HepG2 (cell line): ENCODE measurements around the gene KIF5B. TPM values are rescaled to one million over a fixed set of nuclear protein-coding genes. Genes with fewer than 3 reads are reported as not detected.
A peak's percentile ranks its signal among the peaks of the same experiment; 100 is the strongest.

Experiments used
- ARID5B ChIP-seq: IDR thresholded peaks from 2 replicates; pipeline ENCODE4 v1.4.0; 2020; ENCODE audit warnings: mild to moderate bottlenecking, missing genetic modification reagents
- CREB1 ChIP-seq, 2 experiments: fragments of 450-650 bp in 1 of 2; IDR thresholded peaks; 2 replicates each; pipeline ENCODE4 v1.6.1; 2016 to 2017; ENCODE audit warnings: control low read depth in 1 of 2, mild to moderate bottlenecking in 1 of 2, missing compliant biosample characterization in 1 of 2, missing genetic modification characterization in 1 of 2
- EHMT2 ChIP-seq: fragments of 200-600 bp; sonication (generic); IDR thresholded peaks from 2 replicates; pipeline ENCODE4 v1.7.0; 2017; ENCODE audit warnings: antibody characterized with exemption, low read depth, low read length, borderline replicate concordance
- ELF1 ChIP-seq: sonication (generic); formaldehyde crosslinking; IDR thresholded peaks from 2 replicates; pipeline ENCODE4 v1.4.0; 2020; ENCODE audit warnings: missing genetic modification reagents
- ERF ChIP-seq: IDR thresholded peaks from 2 replicates; pipeline ENCODE4 v1.6.1; 2018; ENCODE audit warnings: missing biosample characterization, missing genetic modification reagents
- FOXP1 ChIP-seq, 2 experiments: fragments of 450-650 bp in 1 of 2; IDR thresholded peaks; 2 replicates each; pipeline ENCODE4 v1.6.1; 2017 to 2018; ENCODE audit warnings: antibody characterized with exemption in 1 of 2
- HDAC1 ChIP-seq: sonication (generic); formaldehyde crosslinking; IDR thresholded peaks from 2 replicates; pipeline ENCODE4 v1.5.1; 2020; ENCODE audit warnings: mild to moderate bottlenecking, missing genetic modification reagents
- HMG20B ChIP-seq: conservative IDR thresholded peaks from 2 replicates; pipeline ENCODE4 v1.6.1; 2016; ENCODE audit warnings: missing genetic modification reagents, missing compliant biosample characterization
- MED8 ChIP-seq: sonication (generic); formaldehyde crosslinking; IDR thresholded peaks from 2 replicates; pipeline ENCODE4 v1.8.1; 2023; ENCODE audit warnings: mild to moderate bottlenecking, missing genetic modification reagents; ENCODE audit not compliant: insufficient replicate concordance
- MLXIP ChIP-seq: sonication (generic); formaldehyde crosslinking; IDR thresholded peaks from 2 replicates; pipeline ENCODE4 v1.9.0; 2021; ENCODE audit warnings: missing genetic modification reagents, borderline replicate concordance
- MTF1 ChIP-seq: sonication (generic); formaldehyde crosslinking; IDR thresholded peaks from 2 replicates; pipeline ENCODE4 v1.5.0; 2020; ENCODE audit warnings: missing genetic modification reagents
- SETDB1 ChIP-seq: sonication (generic); formaldehyde crosslinking; IDR thresholded peaks from 2 replicates; pipeline ENCODE4 v1.5.1; 2020; ENCODE audit warnings: missing genetic modification reagents, mild to moderate bottlenecking, borderline replicate concordance
- SNAPC2 ChIP-seq: sonication (generic); formaldehyde crosslinking; IDR thresholded peaks from 2 replicates; pipeline ENCODE4 v1.8.1; 2022; ENCODE audit warnings: mild to moderate bottlenecking, missing genetic modification reagents
- TGIF2 ChIP-seq: IDR thresholded peaks from 2 replicates; pipeline ENCODE4 v1.6.1; 2016; ENCODE audit warnings: control low read depth, missing compliant biosample characterization
- XBP1 ChIP-seq: sonication (generic); formaldehyde crosslinking; IDR thresholded peaks from 2 replicates; pipeline ENCODE4 v1.5.0; 2020; ENCODE audit warnings: missing genetic modification reagents
- ZC3H13 ChIP-seq: sonication (generic); formaldehyde crosslinking; IDR thresholded peaks from 2 replicates; pipeline ENCODE4 v1.8.1; 2023; ENCODE audit warnings: mild to moderate bottlenecking, missing genetic modification reagents, moderate library complexity
- ZFP36L1 ChIP-seq: sonication (generic); formaldehyde crosslinking; IDR thresholded peaks from 2 replicates; pipeline ENCODE4 v1.8.0; 2022; ENCODE audit warnings: mild to moderate bottlenecking, missing genetic modification reagents, moderate library complexity
- ZNF160 ChIP-seq: sonication (generic); formaldehyde crosslinking; IDR thresholded peaks from 2 replicates; pipeline ENCODE4 v1.8.0; 2022; ENCODE audit warnings: mild to moderate bottlenecking, inconsistent platforms, missing genetic modification reagents
- ZNF251 ChIP-seq: sonication (generic); formaldehyde crosslinking; IDR thresholded peaks from 2 replicates; pipeline ENCODE4 v1.9.0; 2021; ENCODE audit warnings: mild to moderate bottlenecking, missing genetic modification reagents
- ZNF326 ChIP-seq: sonication (generic); formaldehyde crosslinking; IDR thresholded peaks from 2 replicates; pipeline ENCODE4 v1.4.0; 2020; ENCODE audit warnings: missing genetic modification reagents, borderline replicate concordance
- ZNF34 ChIP-seq: sonication (generic); formaldehyde crosslinking; IDR thresholded peaks from 2 replicates; pipeline ENCODE4 v1.4.0; 2020; ENCODE audit warnings: mild to moderate bottlenecking, missing genetic modification reagents, borderline replicate concordance
- ZNF530 ChIP-seq: sonication (generic); formaldehyde crosslinking; IDR thresholded peaks from 2 replicates; pipeline ENCODE4 v1.5.0; 2020; ENCODE audit warnings: low read depth, mild to moderate bottlenecking, missing genetic modification reagents
- ZNF747 ChIP-seq: sonication (generic); formaldehyde crosslinking; IDR thresholded peaks from 2 replicates; pipeline ENCODE4 v1.8.1; 2023; ENCODE audit warnings: missing genetic modification reagents, mild to moderate bottlenecking, borderline replicate concordance
- ZSCAN31 ChIP-seq: sonication (generic); formaldehyde crosslinking; IDR thresholded peaks from 2 replicates; pipeline ENCODE4 v1.5.0; 2020; ENCODE audit warnings: low read depth, mild to moderate bottlenecking, missing genetic modification reagents
- polyA plus RNA-seq, 8 experiments: library from polyadenylated mRNA; depleted of rRNA in 3 of 8; stranded (reverse) in 7 of 8; unstranded in 1 of 8; fragments of >200 nt; fragmentation: Illumina TruSeq in 4 of 8; extraction: Trizol in 4 of 8; gene quantifications; 2 replicates each; pipeline versions ENCODE4 v1.2.1 to v1.2.3, GENCODE V29; 2011 to 2016; ENCODE audit warnings: low read depth in 4 of 8, missing spikeins in 1 of 8, mixed read lengths in 1 of 8; ENCODE audit not compliant: insufficient read depth in 1 of 8
- total RNA-seq, 5 experiments: library from RNA; depleted of rRNA; stranded (reverse); fragments of >200 nt; fragmentation: Illumina TruSeq; extraction: Trizol; gene quantifications; 2 replicates each; pipeline ENCODE4 v1.2.3, GENCODE V29; 2016; ENCODE audit warnings: low read depth in 1 of 5
- TF ChIP-seq, protein P1 (sequence below): IDR thresholded peaks from 2 replicates; pipeline ENCODE4 v1.6.1; 2016; ENCODE audit warnings: missing compliant biosample characterization, missing genetic modification reagents, borderline replicate concordance

The KIF5B gene
- total and polyA plus RNA-seq, 2 of the 13 experiments (the other 11 are each of a cell fraction or from before 2014, with no cell fraction given): 34.3 to 133 TPM

GRCh38 chr10:32059472-32059871, 3.2 kb upstream of the KIF5B start (continued):
- peak; percentile 84 for TF ChIP-seq ARID5B (CRISPR knock-in tag)
- TF ChIP-seq, protein P1, sequence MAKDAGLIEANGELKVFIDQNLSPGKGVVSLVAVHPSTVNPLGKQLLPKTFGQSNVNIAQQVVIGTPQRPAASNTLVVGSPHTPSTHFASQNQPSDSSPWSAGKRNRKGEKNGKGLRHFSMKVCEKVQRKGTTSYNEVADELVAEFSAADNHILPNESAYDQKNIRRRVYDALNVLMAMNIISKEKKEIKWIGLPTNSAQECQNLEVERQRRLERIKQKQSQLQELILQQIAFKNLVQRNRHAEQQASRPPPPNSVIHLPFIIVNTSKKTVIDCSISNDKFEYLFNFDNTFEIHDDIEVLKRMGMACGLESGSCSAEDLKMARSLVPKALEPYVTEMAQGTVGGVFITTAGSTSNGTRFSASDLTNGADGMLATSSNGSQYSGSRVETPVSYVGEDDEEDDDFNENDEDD (CRISPR knock-in tag): no peak
- no peak for TF ChIP-seq SNAPC2 (CRISPR knock-in tag)
- no peak for TF ChIP-seq XBP1 (CRISPR knock-in tag)
- TF ChIP-seq ZSCAN31 (CRISPR knock-in tag): no peak
- peak; percentile 86 for TF ChIP-seq TGIF2 (CRISPR knock-in tag)
- TF ChIP-seq ZNF530 (CRISPR knock-in tag): no peak
- no peak for TF ChIP-seq ELF1 (CRISPR knock-in tag)
- TF ChIP-seq ERF (CRISPR knock-in tag): 0 out of 2 replicates have a peak, but pooled peaks have one; percentile 24
- TF ChIP-seq HMG20B (CRISPR knock-in tag): no peak
- TF ChIP-seq ZNF747 (CRISPR knock-in tag): no peak
- no peak for TF ChIP-seq ZNF251 (CRISPR knock-in tag)
- no peak for TF ChIP-seq FOXP1 (IDR thresholded peaks at IDR 0.05)
- TF ChIP-seq FOXP1 (CRISPR knock-in tag; IDR thresholded peaks at IDR 0.05): peak; percentile 40; the same call in 1 of the 2 replicates
- no peak for TF ChIP-seq ZNF160
- peak; percentile 81 for TF ChIP-seq HDAC1
- no peak for TF ChIP-seq EHMT2
- TF ChIP-seq ZC3H13 (CRISPR knock-in tag): no peak
- TF ChIP-seq CREB1 (IDR thresholded peaks at IDR 0.05): 0 out of 2 replicates have a peak, but pooled peaks have one; percentile 14
- peak; percentile 48; the same call in 1 of the 2 replicates for TF ChIP-seq CREB1 (CRISPR knock-in tag; IDR thresholded peaks at IDR 0.05)
- no peak for TF ChIP-seq ZFP36L1 (CRISPR knock-in tag)
- TF ChIP-seq MLXIP (CRISPR knock-in tag): no peak
- TF ChIP-seq ZNF34 (CRISPR knock-in tag): no peak
- no peak for TF ChIP-seq SETDB1 (CRISPR knock-in tag)
- no peak for TF ChIP-seq ZNF326 (CRISPR knock-in tag)
- TF ChIP-seq MED8 (CRISPR knock-in tag): no peak
- no peak for TF ChIP-seq MTF1 (CRISPR knock-in tag)
